Transverse colon (tissue), 4 donors: ENCODE results near the gene BBC3. TPM values are rescaled to one million over a fixed set of nuclear protein-coding genes. Genes with fewer than 3 reads are reported as not detected.
A peak's percentile ranks its signal among the peaks of the same experiment; 100 is the strongest.

Experiments used
- DNase-seq: peaks from one replicate; pipeline ENCODE4 v3.0.0-alpha.2; 2019
- H3K27ac ChIP-seq, 4 donors: fragments of 200-600 bp; sonication (generic); 2 replicates each; pipeline ENCODE4 v1.5.1; 2016 to 2018; ENCODE audit warnings: inconsistent platforms in 4 of 4
- H3K27me3 ChIP-seq: fragments of 200-600 bp; sonication (generic); 2 replicates; pipeline ENCODE4 v1.5.1; 2017; ENCODE audit warnings: inconsistent platforms
- H3K36me3 ChIP-seq, 4 donors: fragments of 200-600 bp; sonication (generic); 2 replicates each; pipeline ENCODE4 v1.5.1; 2017 to 2019; ENCODE audit warnings: inconsistent platforms in 4 of 4
- H3K4me1 ChIP-seq, 4 donors: fragments of 200-600 bp; sonication (generic); 2 replicates each; pipeline ENCODE4 v1.5.1; 2017 to 2020; ENCODE audit warnings: inconsistent platforms in 4 of 4
- H3K4me3 ChIP-seq, 4 donors: fragments of 200-600 bp; sonication (generic); 1 replicate in 1 of 4; 2 replicates in 3 of 4; pipeline versions ENCODE4 v1.5.1 to v1.6.1; 2017 to 2019; ENCODE audit warnings: inconsistent platforms in 4 of 4
- H3K9me3 ChIP-seq, 2 donors: fragments of 200-600 bp; sonication (generic); 2 replicates each; pipeline ENCODE4 v1.5.1; 2017 to 2019; ENCODE audit warnings: inconsistent platforms in 2 of 2
- CTCF ChIP-seq, 5 experiments: fragments of 200-600 bp in 3 of 5; fragments of 450-650 bp in 2 of 5; sonication (generic) in 3 of 5; IDR thresholded peaks; 1 replicate in 2 of 5; 2 replicates in 3 of 5; pipeline ENCODE4 v1.5.1; 2016 to 2017; ENCODE audit warnings: antibody characterized with exemption in 5 of 5, inconsistent platforms in 3 of 5, mild to moderate bottlenecking in 2 of 5, moderate library complexity in 1 of 5
- EP300 ChIP-seq: sonication (generic); formaldehyde crosslinking; IDR thresholded peaks from one replicate; pipeline ENCODE4 v1.6.1; 2017; ENCODE audit warnings: antibody characterized with exemption, low read depth
- POLR2A ChIP-seq: fragments of 450-650 bp; IDR thresholded peaks from one replicate; pipeline ENCODE4 v1.6.1; 2016; ENCODE audit warnings: antibody characterized with exemption, mild to moderate bottlenecking, moderate library complexity
- POLR2AphosphoS5 ChIP-seq, 3 donors: sonication (generic); formaldehyde crosslinking; IDR thresholded peaks; one replicate each; pipeline ENCODE4 v1.6.1; 2016; ENCODE audit warnings: antibody characterized with exemption in 3 of 3
- WGBS, 2 donors: methylation state at CpG; one replicate each; pipeline ENCODE4 v1.1.5; 2018; ENCODE audit warnings: low coverage in 1 of 2; 5-methylcytosine and 5-hydroxymethylcytosine counted together
- in situ Hi-C, 4 donors: fragments of 200-750 bp; cut with MboI; loops; one replicate each; pipeline versions ENCODE4 v1.15.0 to v1.15.1; 2017; ENCODE audit warnings: low sequenced_read_pairs in 3 of 4, low pct_ligation_motif_present in 1 of 4, low pct_unique_long_range_greater_than_20kb in 1 of 4
- intact Hi-C: fragments of 100-400 bp; cut with DNase I; formaldehyde crosslinking; loops from one replicate; pipeline ENCODE4 v1.15.1; 2023; ENCODE audit warnings: low total_unique reads
- total RNA-seq, 4 donors: library from RNA; depleted of rRNA; stranded (reverse); fragments of >200 nt; gene quantifications; one replicate each; pipeline ENCODE4 v1.1.0, GENCODE V29; 2016

Gene BBC3
- total RNA-seq, 4 donors from 2014 or later: 10.9 to 31.0 (median 14.4) TPM

- in situ Hi-C loops: no loop called here
- peak; percentile 29 for DNase-seq
- intact Hi-C loops: no loop called here
- TF ChIP-seq EP300: no peak
- no peak for TF ChIP-seq CTCF (IDR thresholded peaks at IDR 0.05)
- no peak for TF ChIP-seq POLR2A
- no peak for TF ChIP-seq POLR2AphosphoS5 (IDR thresholded peaks at IDR 0.05)
- H3K27ac ChIP-seq: peak overlapping the region; percentile 97 to 100 (median 99)
- no peaks in the 10 kb centered on the region for H3K27me3 ChIP-seq
- H3K9me3 ChIP-seq: no peaks in the 10 kb centered on the region
- peak overlapping the region in 3 of 4 donors; percentile 83 to 98 (median 96) for H3K4me3 ChIP-seq
- H3K4me1 ChIP-seq: peaks cover 12 to 65% (median 45%) of the 10 kb centered on the region in 4 donors
- WGBS, 2 donors: 14 to 35% methylated on average over 2 to 10 of the region's 10 CpGs
- no peaks in the 10 kb centered on the region for H3K36me3 ChIP-seq
Observed at GRCh38 chr19:47228937-47229675, 1.9 kb downstream of the BBC3 start.

GRCh38 chr19:47228168-47228936 lies 2.6 kb downstream of the BBC3 start:
- intact Hi-C loops (no loop called here), in situ Hi-C loops (no loop called here)
- Histone ChIP-seq H3K36me3 (no peaks in the 10 kb centered on the region), H3K4me3 (peak overlapping the region; percentile 36 to 96 (median 49)), H3K27ac (peak overlapping the region; percentile 97 to 100 (median 99)), H3K4me1 (peaks cover 12 to 65% (median 45%) of the 10 kb centered on the region in 4 donors), H3K27me3 (no peaks in the 10 kb centered on the region), H3K9me3 (no peaks in the 10 kb centered on the region)
- TF ChIP-seq POLR2A: no peak
- no peak for TF ChIP-seq POLR2AphosphoS5 (IDR thresholded peaks at IDR 0.05)
- no peak for TF ChIP-seq CTCF (IDR thresholded peaks at IDR 0.05)
- no peak for TF ChIP-seq EP300
- WGBS, 2 donors: 8% methylated on average over 25 of the region's 50 CpGs; no CpG with 5 or more reads in 1 of the 2 donors
- peak; percentile 74 for DNase-seq

- 7% methylated on average over 27 of the region's 27 CpGs; no CpG with 5 or more reads in 1 of the 2 donors for WGBS, 2 donors
- peak; percentile 89 for DNase-seq
- Histone ChIP-seq H3K36me3 (no peaks in the 10 kb centered on the region), H3K27me3 (no peaks in the 10 kb centered on the region), H3K9me3 (no peaks in the 10 kb centered on the region), H3K4me1 (peaks cover 12 to 64% (median 45%) of the 10 kb centered on the region in 4 donors), H3K27ac (peak overlapping the region; percentile 97 to 100 (median 99)), H3K4me3 (peak overlapping the region; percentile 36 to 96 (median 49))
- intact Hi-C loops: no loop called here
- TF ChIP-seq EP300 (no peak), POLR2AphosphoS5 (IDR thresholded peaks at IDR 0.05) (peak; percentile 59 to 73 (median 70)), POLR2A (peak; percentile 62), CTCF (IDR thresholded peaks at IDR 0.05) (no peak)
- in situ Hi-C loops: no loop called here
Observed at GRCh38 chr19:47227352-47228167, 3.4 kb downstream of the BBC3 start.
